A673 (cell line): Measurements from ENCODE around the gene KRTAP10-8.

Experiments used
- CTCF ChIP-seq: fragments of 300-800, 200-600 bp; sonication (generic); conservative IDR thresholded peaks from 2 replicates; pipeline ENCODE4 v1.5.1; 2017; ENCODE audit warnings: low read depth, mild to moderate bottlenecking, antibody characterized with exemption, low read length, moderate library complexity, mixed read lengths
- EZH2 ChIP-seq: fragments of 200-600 bp; sonication (generic); IDR thresholded peaks from 2 replicates; pipeline ENCODE4 v1.6.1; 2017; ENCODE audit warnings: borderline replicate concordance, low read depth, mild to moderate bottlenecking, mixed read lengths, antibody characterized with exemption, low read length; ENCODE audit not compliant: poor library complexity, severe bottlenecking

GRCh38 chr21:44603109-44603875 lies 8.6 kb upstream of the KRTAP10-8 start:
- TF ChIP-seq CTCF = no peak
- no peak for TF ChIP-seq EZH2
